Posterior cingulate gyrus (tissue), 11 donors: Measurements from ENCODE around the gene ARFGAP3.

Experiments
- DNase-seq, 10 donors: peaks; one replicate each; pipeline versions ENCODE4 v3.0.0 to v3.0.0-alpha.2; 2020 to 2021; ENCODE audit warnings: mixed read lengths in 3 of 10
- intact Hi-C: fragments of 100-400 bp; cut with DNase I; formaldehyde crosslinking; loops from one replicate; pipeline ENCODE4 v1.15.1; 2023

The ARFGAP3 gene

GRCh38 chr22:42831712-42832111 lies 25.4 kb downstream of the ARFGAP3 start:
- DNase-seq: no peak
- intact Hi-C loops: no loop called here

GRCh38 chr22:42830161-42830560 lies 26.9 kb downstream of the ARFGAP3 start:
- no peak for DNase-seq
- intact Hi-C loops: no loop called here

- intact Hi-C loops: no loop called here
- DNase-seq: no peak
Measured at GRCh38 chr22:42829302-42829701, 27.8 kb downstream of the ARFGAP3 start.

- DNase-seq: no peak
- intact Hi-C loops: no loop called here
Measured at GRCh38 chr22:42825796-42826195, 31.3 kb downstream of the ARFGAP3 start.

GRCh38 chr22:42821386-42821785 lies 35.7 kb downstream of the ARFGAP3 start:
- DNase-seq: no peak
- intact Hi-C loops: no loop called here

- intact Hi-C loops: no loop called here
Measured at GRCh38 chr22:42820045-42820763, 36.9 kb downstream of the ARFGAP3 start.

GRCh38 chr22:42819412-42820044 lies 37.5 kb downstream of the ARFGAP3 start:
- intact Hi-C loops: no loop called here

More at GRCh38 chr22:42820045-42820763, 36.9 kb downstream of the ARFGAP3 start:
- no peak for DNase-seq

GRCh38 chr22:42817556-42817955 lies 39.5 kb downstream of the ARFGAP3 start:
- intact Hi-C loops: no loop called here
- no peak for DNase-seq

More at GRCh38 chr22:42819412-42820044, 37.5 kb downstream of the ARFGAP3 start:
- DNase-seq: no peak

GRCh38 chr22:42816336-42816735 lies 40.7 kb downstream of the ARFGAP3 start:
- intact Hi-C loops: no loop called here
- DNase-seq: no peak

GRCh38 chr22:42814616-42815015 lies 42.5 kb downstream of the ARFGAP3 start:
- intact Hi-C loops: no loop called here
- DNase-seq: no peak

GRCh38 chr22:42814215-42814614 lies 42.9 kb downstream of the ARFGAP3 start:
- DNase-seq: no peak
- intact Hi-C loops: no loop called here

GRCh38 chr22:42813501-42813900 lies 43.6 kb downstream of the ARFGAP3 start:
- peak in 1 of 10 donors; percentile 54 for DNase-seq
- intact Hi-C loops: no loop called here

- intact Hi-C loops: no loop called here
- no peak for DNase-seq
Measured at GRCh38 chr22:42811459-42811858, 45.6 kb downstream of the ARFGAP3 start.

GRCh38 chr22:42808521-42808920 lies 48.6 kb downstream of the ARFGAP3 start:
- DNase-seq: no peak
- intact Hi-C loops: no loop called here

GRCh38 chr22:42807185-42807584 lies 49.9 kb downstream of the ARFGAP3 start:
- intact Hi-C loops: no loop called here
- DNase-seq: peak in 1 of 10 donors; percentile 26

- peak in 1 of 10 donors; percentile 39 for DNase-seq
- intact Hi-C loops: no loop called here
Measured at GRCh38 chr22:42805998-42806830, 50.9 kb downstream of the ARFGAP3 start.

GRCh38 chr22:42805016-42805997 lies 51.8 kb downstream of the ARFGAP3 start:
- peak in 4 of 10 donors; percentile 29 to 90 (median 56) for DNase-seq
- intact Hi-C loops: no loop called here

GRCh38 chr22:42803389-42803788 lies 53.7 kb downstream of the ARFGAP3 start:
- DNase-seq: peak in 1 of 10 donors; percentile 15
- intact Hi-C loops: no loop called here

GRCh38 chr22:42801252-42802080 lies 55.6 kb downstream of the ARFGAP3 start:
- DNase-seq: no peak
- intact Hi-C loops: no loop called here
